Keratinocyte (primary cell): Measurements from ENCODE around the gene LAMA2. TPM values are rescaled to one million over a fixed set of nuclear protein-coding genes. Genes with fewer than 3 reads are reported as not detected.

Experiments
- DNase-seq: peaks from one replicate; pipeline ENCODE4 v3.0.0-alpha.2; 2011; ENCODE audit warnings: low read depth, missing footprints, low spot score
- FAIRE-seq: peaks from 2 replicates; lab custom pipeline; 2011; peaks lifted over from hg19 to GRCh38; lab: Jason Lieb, UNC
- H2AFZ ChIP-seq: 2 replicates; pipeline ENCODE4 v1.6.0; 2012; ENCODE audit warnings: low read length, control low read depth, inconsistent platforms; ENCODE audit not compliant: control insufficient read depth
- H3K27ac ChIP-seq: 2 replicates; pipeline ENCODE4 v1.5.1; 2011; ENCODE audit warnings: low read length; ENCODE audit not compliant: control insufficient read depth, insufficient read depth
- H3K27me3 ChIP-seq: 3 replicates; pipeline ENCODE4 v1.6.0; 2011; ENCODE audit warnings: low read length; ENCODE audit not compliant: control insufficient read depth, insufficient read depth; ENCODE audit errors: extremely low read depth
- H3K36me3 ChIP-seq, 2 experiments: 2 replicates in 1 of 2; 3 replicates in 1 of 2; pipeline ENCODE4 v1.5.1; 2011; ENCODE audit warnings: low read length in 2 of 2, mild to moderate bottlenecking in 1 of 2; ENCODE audit not compliant: control insufficient read depth in 2 of 2, insufficient read depth in 2 of 2; ENCODE audit errors: extremely low read depth in 1 of 2
- H3K4me1 ChIP-seq: 3 replicates; pipeline ENCODE4 v1.5.1; 2011; ENCODE audit warnings: low read length; ENCODE audit not compliant: control insufficient read depth, insufficient read depth; ENCODE audit errors: extremely low read depth
- H3K4me2 ChIP-seq: 3 replicates; pipeline ENCODE4 v1.6.0; 2011; ENCODE audit warnings: low read depth, low read length; ENCODE audit not compliant: control insufficient read depth, insufficient read depth; ENCODE audit errors: extremely low read depth
- H3K4me3 ChIP-seq, 3 experiments: fragments of 200-600 bp in 1 of 3; sonication (generic) in 1 of 3; 2 replicates in 2 of 3; 3 replicates in 1 of 3; pipeline ENCODE4 v1.5.1; 2011 to 2016; ENCODE audit warnings: low read length in 3 of 3, mild to moderate bottlenecking in 3 of 3, control low read depth in 2 of 3, inconsistent platforms in 1 of 3, low read depth in 1 of 3, mixed read lengths in 1 of 3, mixed run types in 1 of 3, moderate library complexity in 1 of 3; ENCODE audit not compliant: control insufficient read depth in 2 of 3, insufficient read depth in 2 of 3; ENCODE audit errors: extremely low read depth in 1 of 3
- H3K79me2 ChIP-seq: 2 replicates; pipeline ENCODE4 v1.6.0; 2012; ENCODE audit warnings: low read length; ENCODE audit not compliant: control insufficient read depth, insufficient read depth
- H3K9ac ChIP-seq: 3 replicates; pipeline ENCODE4 v1.6.0; 2011; ENCODE audit warnings: low read length; ENCODE audit not compliant: control insufficient read depth, insufficient read depth; ENCODE audit errors: extremely low read depth
- H3K9me1 ChIP-seq: 3 replicates; pipeline ENCODE4 v1.6.0; 2011; ENCODE audit warnings: low read length; ENCODE audit not compliant: control insufficient read depth, insufficient read depth; ENCODE audit errors: extremely low read depth
- H3K9me3 ChIP-seq: 2 replicates; pipeline ENCODE4 v1.5.1; 2012; ENCODE audit warnings: low read depth, low read length; ENCODE audit not compliant: control insufficient read depth
- H4K20me1 ChIP-seq: 3 replicates; pipeline ENCODE4 v1.6.0; 2011; ENCODE audit warnings: low read length; ENCODE audit not compliant: control insufficient read depth, insufficient read depth; ENCODE audit errors: extremely low read depth
- EZH2 ChIP-seq: IDR thresholded peaks from one replicate; pipeline ENCODE4 v1.6.1; 2012; ENCODE audit warnings: inconsistent platforms, mild to moderate bottlenecking, low read length, moderate library complexity
- dilution Hi-C: fragments of 300-500 bp; cut with MboI; formaldehyde crosslinking; loops from one replicate; pipeline ENCODE4 v1.7.0; 2020; ENCODE audit warnings: low sequenced_read_pairs; ENCODE audit not compliant: extremely low pct_ligation_motif_present
- polyA plus RNA-seq, 5 experiments: library from polyadenylated mRNA; depleted of rRNA in 3 of 5; stranded (reverse) in 3 of 5; stranded (forward) in 1 of 5; unstranded in 1 of 5; fragments of >200 nt; gene quantifications; 1 replicate in 1 of 5; 2 replicates in 3 of 5; 3 replicates in 1 of 5; pipeline versions ENCODE4 v1.2.1 to v1.2.3, GENCODE V29; 2011 to 2012; ENCODE audit warnings: missing spikeins in 2 of 5, low read depth in 1 of 5, low replicate concordance in 1 of 5
- TF ChIP-seq, protein P1 (sequence below), 3 experiments: IDR thresholded peaks in 1 of 3; conservative IDR thresholded peaks in 1 of 3; optimal IDR thresholded peaks in 1 of 3; 2 replicates in 2 of 3; 3 replicates in 1 of 3; pipeline versions ENCODE3 to v1.5.1; 2011; ENCODE audit warnings: low read length in 3 of 3, mild to moderate bottlenecking in 3 of 3, moderate library complexity in 2 of 3, control low read depth in 1 of 3, inconsistent platforms in 1 of 3; ENCODE audit not compliant: insufficient read depth in 2 of 3; ENCODE audit errors: extremely low read depth in 1 of 3

LAMA2 gene
- polyA plus RNA-seq, 1 donor (not counting 4 experiments of a cell fraction or from before 2014, with no cell fraction given): 1.4 TPM

- FAIRE-seq (no peak), DNase-seq (no peak)
- no peaks in the 10 kb centered on the region for H3K9me1 ChIP-seq
- TF ChIP-seq, protein P1, sequence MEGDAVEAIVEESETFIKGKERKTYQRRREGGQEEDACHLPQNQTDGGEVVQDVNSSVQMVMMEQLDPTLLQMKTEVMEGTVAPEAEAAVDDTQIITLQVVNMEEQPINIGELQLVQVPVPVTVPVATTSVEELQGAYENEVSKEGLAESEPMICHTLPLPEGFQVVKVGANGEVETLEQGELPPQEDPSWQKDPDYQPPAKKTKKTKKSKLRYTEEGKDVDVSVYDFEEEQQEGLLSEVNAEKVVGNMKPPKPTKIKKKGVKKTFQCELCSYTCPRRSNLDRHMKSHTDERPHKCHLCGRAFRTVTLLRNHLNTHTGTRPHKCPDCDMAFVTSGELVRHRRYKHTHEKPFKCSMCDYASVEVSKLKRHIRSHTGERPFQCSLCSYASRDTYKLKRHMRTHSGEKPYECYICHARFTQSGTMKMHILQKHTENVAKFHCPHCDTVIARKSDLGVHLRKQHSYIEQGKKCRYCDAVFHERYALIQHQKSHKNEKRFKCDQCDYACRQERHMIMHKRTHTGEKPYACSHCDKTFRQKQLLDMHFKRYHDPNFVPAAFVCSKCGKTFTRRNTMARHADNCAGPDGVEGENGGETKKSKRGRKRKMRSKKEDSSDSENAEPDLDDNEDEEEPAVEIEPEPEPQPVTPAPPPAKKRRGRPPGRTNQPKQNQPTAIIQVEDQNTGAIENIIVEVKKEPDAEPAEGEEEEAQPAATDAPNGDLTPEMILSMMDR (optimal IDR thresholded peaks at IDR 0.05 in 1 of 3, IDR thresholded peaks at IDR 0.05 in 1 of 3, conservative IDR thresholded peaks at IDR 0.05 in 1 of 3; ENCODE audit: extremely low read depth in 1 of 3, insufficient read depth in 2 of 3, low read length in 3 of 3): no peak
- no peak for TF ChIP-seq EZH2
- no peaks in the 10 kb centered on the region for H3K79me2 ChIP-seq
- no peak overlapping the region for H3K27ac ChIP-seq
- no peaks in the 10 kb centered on the region for H3K36me3 ChIP-seq
- H3K4me2 ChIP-seq: no peak overlapping the region
- H3K4me3 ChIP-seq: no peak overlapping the region
- dilution Hi-C loops: no loop called here
- no peaks in the 10 kb centered on the region for H3K4me1 ChIP-seq
- no peaks in the 10 kb centered on the region for H4K20me1 ChIP-seq
- H3K9me3 ChIP-seq: no peaks in the 10 kb centered on the region
- no peak overlapping the region for H2AFZ ChIP-seq
- H3K27me3 ChIP-seq: no peaks in the 10 kb centered on the region
- H3K9ac ChIP-seq: no peak overlapping the region
Measured at GRCh38 chr6:129195643-129196042, 312.7 kb downstream of the LAMA2 start.

GRCh38 chr6:129197154-129197553 is 314.2 kb downstream of the LAMA2 start:
- dilution Hi-C loops: no loop called here
- FAIRE-seq: no peak

More at GRCh38 chr6:129197154-129197553, 314.2 kb downstream of the LAMA2 start:
- Histone ChIP-seq H3K27me3 (no peaks in the 10 kb centered on the region), H3K79me2 (no peaks in the 10 kb centered on the region), H4K20me1 (no peaks in the 10 kb centered on the region), H3K9me3 (no peaks in the 10 kb centered on the region), H3K27ac (no peak overlapping the region), H3K4me2 (no peak overlapping the region), H3K4me3 (no peak overlapping the region), H3K4me1 (no peaks in the 10 kb centered on the region), H3K9me1 (no peaks in the 10 kb centered on the region), H3K36me3 (no peaks in the 10 kb centered on the region), H3K9ac (no peak overlapping the region), H2AFZ (no peak overlapping the region)
- DNase-seq: no peak
- TF ChIP-seq, protein P1 (optimal IDR thresholded peaks at IDR 0.05 in 1 of 3, IDR thresholded peaks at IDR 0.05 in 1 of 3, conservative IDR thresholded peaks at IDR 0.05 in 1 of 3; ENCODE audit: extremely low read depth in 1 of 3, insufficient read depth in 2 of 3, low read length in 3 of 3): no peak
- no peak for TF ChIP-seq EZH2
